GM18861 (cell line): Measurements from ENCODE around the gene NSL1.
"Not testable (repeated sequence)": the region's sequence is repeated elsewhere in the genome, so short reads cannot be mapped to it uniquely, and the experiment has no call there.

Experiments used
- ATAC-seq: cut with Tn5 transposase; IDR thresholded peaks from one replicate; pipeline ENCODE4 v1.9.1; 2021; ENCODE audit not compliant: unreplicated experiment

NSL1 gene

DNA sequence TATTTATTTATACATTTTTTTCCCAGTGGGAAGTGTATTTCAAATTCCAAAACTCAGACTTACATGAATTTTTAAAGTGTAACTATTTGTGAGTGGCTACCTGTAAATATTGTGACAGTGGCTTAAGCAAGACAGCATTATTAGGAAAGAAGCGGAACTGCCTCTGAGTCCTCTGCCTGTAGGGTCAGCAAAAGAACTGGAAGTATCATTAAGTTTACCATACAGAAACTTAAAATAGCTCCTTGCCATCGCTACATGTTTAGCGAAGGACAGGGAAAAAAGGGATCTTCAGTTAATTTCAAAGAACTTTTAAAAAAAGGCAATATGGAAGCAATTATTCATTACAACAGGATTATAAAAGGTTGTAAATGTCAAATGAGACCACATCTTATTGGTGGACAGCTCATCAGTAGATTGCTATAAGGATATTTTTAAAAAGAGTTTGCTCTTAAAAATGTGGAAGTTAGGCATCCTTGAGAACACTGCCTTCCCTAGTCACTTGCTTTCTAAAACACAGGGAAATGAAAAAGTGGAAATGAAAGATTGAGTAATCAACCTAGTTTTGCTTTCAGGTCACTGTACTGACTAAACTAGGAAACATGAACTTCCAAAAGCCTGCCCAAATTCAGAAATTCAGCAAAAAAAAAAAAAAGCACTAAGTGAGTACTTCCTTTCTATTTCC is 39.2 kb downstream of the NSL1 start:
- ATAC-seq = no peak

- ATAC-seq = no peak
Observed at GRCh38 chr1:212749821-212750535, 41.6 kb downstream of the NSL1 start.

DNA sequence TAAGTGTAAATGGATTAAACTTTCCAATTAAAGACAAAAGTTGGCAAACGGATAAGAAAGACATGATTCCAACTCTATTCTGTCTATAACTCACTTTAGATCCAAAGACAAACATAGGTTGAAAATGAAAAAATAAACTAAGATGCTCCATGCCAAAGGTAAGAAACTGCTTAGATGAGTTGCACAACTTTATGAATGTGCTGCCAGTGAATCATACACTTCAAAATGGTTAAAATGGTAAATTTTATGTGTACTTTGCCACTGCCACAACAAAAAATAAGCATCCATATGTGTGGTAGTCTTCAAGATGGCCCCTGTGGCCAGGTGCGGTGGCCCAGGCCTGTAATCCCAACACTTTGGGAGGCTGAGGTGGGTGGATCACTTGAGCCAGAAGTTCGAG is 45.0 kb downstream of the NSL1 start:
- ATAC-seq = no peak

DNA sequence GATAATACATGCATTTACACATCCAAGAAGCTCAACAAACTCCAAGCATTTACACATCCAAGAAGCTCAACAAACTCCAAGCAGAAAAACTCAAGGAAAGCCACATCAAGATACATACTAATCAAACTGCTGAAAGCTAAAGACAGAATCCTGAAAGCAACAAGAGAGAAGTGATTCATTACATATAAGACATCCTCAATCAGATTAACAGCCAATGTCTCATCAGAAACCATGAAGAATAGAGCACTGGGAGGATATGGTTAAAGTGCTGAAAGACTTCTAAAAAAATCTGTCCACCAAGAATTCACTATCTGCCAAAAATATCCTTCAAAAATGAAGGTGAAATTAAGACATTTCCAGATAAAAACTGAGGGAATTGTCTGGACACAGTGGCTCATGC is 46.3 kb downstream of the NSL1 start:
- ATAC-seq = no peak

GRCh38 chr1:212743901-212744475 is 47.6 kb downstream of the NSL1 start:
- ATAC-seq = no peak

- no peak for ATAC-seq
Observed at GRCh38 chr1:212738330-212738729, 53.2 kb downstream of the NSL1 start.

DNA sequence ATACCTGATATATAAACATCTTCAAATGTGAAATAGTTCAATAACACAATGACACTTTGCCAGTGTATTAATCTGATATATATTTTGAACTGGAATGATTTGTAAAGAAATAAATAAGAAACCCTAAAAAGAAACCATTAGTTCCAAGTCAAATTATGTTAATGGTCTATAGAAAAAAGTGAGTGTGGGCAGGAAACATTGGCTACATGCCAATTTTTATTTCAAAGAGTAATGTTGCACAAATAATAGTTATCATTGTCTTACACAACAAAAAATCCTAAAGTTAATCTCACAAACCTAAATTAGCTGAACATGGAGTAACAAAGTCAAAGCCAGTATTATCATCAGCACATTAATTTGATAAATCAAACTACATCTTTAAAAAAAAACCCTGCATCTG is 54.0 kb downstream of the NSL1 start:
- no peak for ATAC-seq

- no peak for ATAC-seq
Observed at GRCh38 chr1:212733109-212733508, 58.5 kb downstream of the NSL1 start.

GRCh38 chr1:212731630-212732029 is 59.9 kb downstream of the NSL1 start:
- no peak for ATAC-seq

- ATAC-seq = no peak
Observed at GRCh38 chr1:212728606-212729005, 63.0 kb downstream of the NSL1 start.

DNA sequence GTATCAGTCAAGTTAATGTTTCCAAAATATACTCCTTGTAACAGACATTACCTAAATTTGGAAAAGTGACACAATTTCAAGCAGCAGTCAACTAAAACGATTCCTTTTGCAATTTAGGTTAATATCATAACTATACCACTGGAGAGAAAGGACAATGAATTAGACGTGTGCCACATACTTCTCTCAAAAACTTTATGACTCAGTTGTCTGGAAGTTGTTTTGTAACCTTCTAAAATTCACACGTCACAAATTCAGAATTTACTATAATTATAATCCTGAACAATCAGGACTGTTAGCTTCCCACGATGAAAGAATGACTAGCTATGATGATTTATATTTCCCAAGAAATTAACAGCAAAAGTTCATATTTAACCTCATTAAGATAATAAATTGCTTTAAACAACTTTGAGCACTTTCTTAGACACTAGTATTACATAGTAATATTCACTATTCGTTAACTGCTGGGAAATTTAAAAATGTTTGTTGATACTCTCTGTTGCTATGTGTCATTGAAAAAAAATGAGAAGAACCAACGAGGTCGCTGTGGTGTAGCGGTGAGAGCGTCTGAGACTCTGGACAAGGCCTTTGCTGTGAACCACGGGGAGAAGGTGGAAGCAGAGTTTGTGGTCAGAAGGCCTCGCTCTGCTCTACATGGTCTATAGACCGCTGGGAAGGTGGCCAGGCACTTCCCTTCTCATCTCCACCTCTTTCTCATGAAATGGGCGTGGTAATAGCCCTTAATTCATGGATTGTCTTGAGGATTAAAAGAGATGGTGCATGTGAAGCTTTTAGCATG is 64.0 kb downstream of the NSL1 start:
- ATAC-seq = no peak

GRCh38 chr1:212724679-212725078 is 66.9 kb downstream of the NSL1 start:
- not testable (repeated sequence) for ATAC-seq

DNA sequence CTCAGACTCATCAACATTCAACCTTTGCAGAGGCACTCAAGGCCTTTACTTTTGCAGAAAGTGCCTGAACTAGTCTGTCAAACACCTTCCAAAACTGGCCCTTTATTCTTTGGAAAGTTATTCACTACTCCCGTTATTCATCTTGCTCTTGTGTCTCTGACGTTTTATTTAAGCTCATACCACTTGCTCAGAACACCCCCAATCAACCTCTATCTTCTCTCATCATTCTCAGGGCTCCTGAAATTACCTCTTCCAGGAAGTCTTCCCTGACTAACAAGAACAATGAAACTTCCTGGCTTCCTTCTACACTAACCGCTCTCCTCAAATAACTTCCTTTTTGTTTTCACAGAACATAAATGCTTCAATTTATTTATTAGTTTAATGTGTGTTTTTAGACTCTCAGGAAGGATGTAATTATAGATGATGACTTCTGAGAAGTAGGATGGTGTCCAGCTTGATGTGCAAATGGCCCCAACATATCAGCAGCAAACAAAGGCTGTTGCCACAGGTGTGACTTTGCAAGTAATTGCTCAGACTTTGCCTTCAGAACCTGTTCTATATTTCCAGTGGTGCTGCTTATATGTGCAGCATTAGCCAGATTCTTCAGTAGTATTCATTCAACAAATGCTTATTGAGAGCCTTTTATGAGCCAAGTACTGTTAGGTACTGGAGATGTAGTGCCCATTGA is 69.2 kb downstream of the NSL1 start:
- ATAC-seq = no peak

GRCh38 chr1:212721388-212722247 is 70.0 kb downstream of the NSL1 start:
- no peak for ATAC-seq

DNA sequence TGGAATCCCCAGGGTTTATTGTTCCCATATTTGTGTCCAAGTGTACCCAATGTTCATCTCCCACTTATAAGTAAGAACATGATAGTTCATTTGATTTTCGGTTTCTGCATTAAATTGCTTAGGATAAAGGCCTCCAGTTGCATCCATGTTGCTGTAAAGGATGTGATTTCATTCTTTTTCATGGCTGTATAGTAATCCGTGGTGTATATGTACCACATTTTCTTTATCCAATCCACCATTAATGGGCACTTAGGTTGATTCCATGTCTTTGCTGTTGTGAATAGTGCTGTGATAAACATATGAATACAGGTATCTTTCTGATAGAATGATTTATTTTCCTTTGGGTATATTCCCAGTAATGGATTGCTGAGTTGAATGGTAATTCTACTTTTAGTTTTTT is 71.9 kb downstream of the NSL1 start:
- no peak for ATAC-seq

- ATAC-seq = no peak
Observed at GRCh38 chr1:212718499-212718898, 73.1 kb downstream of the NSL1 start.

DNA sequence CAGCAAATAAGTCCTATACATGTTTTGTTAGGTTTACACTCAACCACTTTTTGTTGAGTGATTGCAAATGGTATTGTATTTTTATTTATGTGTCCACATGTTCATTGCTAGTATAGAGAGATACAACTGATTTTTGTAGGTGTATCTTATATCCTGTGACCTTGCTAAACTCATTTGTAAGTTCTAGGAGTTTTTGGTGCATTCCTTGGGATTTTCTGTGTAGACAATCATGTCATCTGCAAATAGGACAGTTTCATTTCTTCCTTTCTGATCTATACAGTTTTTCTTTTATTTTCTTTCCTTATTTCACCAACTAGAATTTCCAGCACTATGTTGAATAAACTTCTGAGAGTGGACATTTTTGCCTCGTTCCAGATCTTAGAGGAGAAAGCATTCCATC is 75.4 kb downstream of the NSL1 start:
- ATAC-seq = no peak

- no peak for ATAC-seq
Observed at GRCh38 chr1:212713465-212714136, 78.0 kb downstream of the NSL1 start.

DNA sequence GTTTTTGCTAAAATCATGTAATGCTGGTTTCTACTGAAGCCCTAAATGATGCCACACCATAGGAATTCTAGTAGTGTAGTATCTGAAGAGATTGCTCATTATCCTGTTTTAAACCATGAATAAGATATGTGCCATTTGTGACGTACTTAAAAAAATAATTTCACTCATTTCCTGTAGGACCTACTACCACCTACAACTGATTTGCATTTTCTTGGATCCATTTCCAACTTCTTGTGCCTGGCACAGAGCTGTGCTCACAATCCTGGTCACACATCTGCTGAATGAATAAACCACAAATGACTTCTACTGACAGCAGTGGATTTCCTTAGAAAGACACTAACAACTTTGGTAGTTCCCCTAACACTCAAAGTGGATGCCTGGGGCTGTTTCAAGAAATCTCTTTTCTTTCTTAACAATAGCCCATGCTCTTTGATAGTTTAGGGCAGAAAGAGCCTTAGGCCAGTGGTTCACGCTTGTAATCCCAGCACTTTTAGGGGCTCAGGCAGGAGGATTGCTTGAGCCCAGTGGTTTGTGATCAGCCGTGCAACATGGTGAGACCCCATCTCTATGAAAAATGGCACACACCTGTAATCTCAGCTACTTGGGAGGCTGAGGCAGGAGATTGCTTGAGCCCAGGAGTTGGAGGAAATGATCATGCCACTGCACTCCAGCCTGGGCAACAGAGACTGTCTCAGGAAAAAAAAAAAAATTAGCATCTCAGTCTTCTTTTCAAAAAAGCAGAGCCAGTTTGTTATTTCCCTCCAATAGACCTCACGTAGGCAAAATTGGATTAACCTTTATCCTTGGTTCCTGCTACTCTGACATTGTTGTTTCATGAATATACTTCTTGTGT is 78.9 kb downstream of the NSL1 start:
- no peak for ATAC-seq
